ENCODE results near the gene CPNE7. TPM values are rescaled to one million over a fixed set of nuclear protein-coding genes. Genes with fewer than 3 reads are reported as not detected.

CPNE7 gene
- total and polyA plus RNA-seq, 2 of the 4 experiments (the other 2 are of a cell fraction) = 5.4 to 17.4 TPM

DNA sequence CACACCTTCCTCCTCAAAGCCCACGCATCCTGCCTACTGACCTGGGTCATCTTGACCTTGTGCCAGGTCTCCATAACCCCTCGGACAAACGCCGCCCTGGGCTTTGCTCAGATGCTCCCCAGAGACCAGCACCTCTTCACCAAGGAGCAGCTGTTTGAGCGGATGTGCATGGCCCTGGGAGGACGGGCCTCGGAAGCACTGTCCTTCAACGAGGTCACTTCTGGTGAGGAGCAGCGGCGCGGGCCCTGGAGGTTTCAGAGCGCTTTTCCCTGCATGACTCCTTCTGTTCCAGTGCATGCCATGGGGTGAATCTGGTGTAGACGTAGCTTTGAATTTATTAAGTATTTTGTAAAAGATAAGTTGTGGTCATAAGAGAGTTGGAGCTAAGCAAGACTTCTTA lies 22.6 kb upstream of the CPNE7 start:
- 0 out of 2 replicates have a peak, but pooled peaks cover 1% of the 10 kb centered on the region for H3K4me1 ChIP-seq (ENCODE audit: control insufficient read depth, insufficient read depth, low read length)
- H3K36me3 ChIP-seq (ENCODE audit: control insufficient read depth, insufficient read depth, low read length) = peaks cover 57% of the 10 kb centered on the region
- H2AK5ac ChIP-seq (ENCODE audit: low read depth, low read length) = no peak overlapping the region
- no peak overlapping the region for H2BK120ac ChIP-seq (ENCODE audit: low read depth, low read length)
- H3K9me1 ChIP-seq (ENCODE audit: insufficient read depth, low read length) = no peaks in the 10 kb centered on the region
- no peak for TF ChIP-seq ELK1 (IDR thresholded peaks at IDR 0.05; ENCODE audit: borderline replicate concordance, low read depth, low read length)
- no peak for TF ChIP-seq FOS (IDR thresholded peaks at IDR 0.05; ENCODE audit: low read depth, low read length)
- no peak for TF ChIP-seq NFE2L2 (IDR thresholded peaks at IDR 0.05; ENCODE audit: low read depth, low read length)
- no peak for TF ChIP-seq USF2 (IDR thresholded peaks at IDR 0.05; ENCODE audit: low read depth, low read length)
- TF ChIP-seq BHLHE40 (IDR thresholded peaks at IDR 0.05; ENCODE audit: low read depth, low read length) = no peak
- no peak for TF ChIP-seq RCOR1 (IDR thresholded peaks at IDR 0.05; ENCODE audit: insufficient replicate concordance, low read length)
- no peak for TF ChIP-seq CEBPB (IDR thresholded peaks at IDR 0.05; ENCODE audit: low read depth, low read length)
- no peaks in the 10 kb centered on the region for H3K9me3 ChIP-seq (ENCODE audit: control insufficient read depth, insufficient read depth, low read length)
- 100% methylated on average over 3 of the region's 13 CpGs; no CpG with 5 or more reads in 1 of the 2 experiments for WGBS, 2 experiments (ENCODE audit: extremely low coverage in 2 of 2, insufficient read length in 1 of 2)
- no peak overlapping the region for H2BK15ac ChIP-seq (ENCODE audit: low read depth, low read length)
- intact Hi-C loops (cut with micrococcal nuclease) (no loop called here), in situ Hi-C loops (cut with MboI; ENCODE audit: low sequenced_read_pairs) (no loop called here), dilution Hi-C loops (cut with HindIII; ENCODE audit: low sequenced_read_pairs, unreplicated experiment) (no loop called here)
- no peak overlapping the region for H4K91ac ChIP-seq (ENCODE audit: insufficient read depth, low read depth, low read length)
- POLR2A ChIA-PET (ENCODE audit: unreplicated experiment) = no interaction called here
- H3K9ac ChIP-seq (ENCODE audit: low read depth, low read length) = no peak overlapping the region
- H3K4me3 ChIP-seq (ENCODE audit: insufficient read depth, low read depth, low read length) = no peak overlapping the region
- no peak overlapping the region for H4K5ac ChIP-seq (ENCODE audit: low read depth, low read length)
- CTCF ChIA-PET = no interaction called here
- H3K56ac ChIP-seq (ENCODE audit: extremely low read depth, insufficient read depth, low read length) = no peak overlapping the region
- DNase-seq (no peak), ATAC-seq (ENCODE audit: low read depth) (no peak)
- no peak overlapping the region for H2BK20ac ChIP-seq (ENCODE audit: low read depth, low read length)
- H3K4me2 ChIP-seq (ENCODE audit: low read depth, low read length) = no peak overlapping the region
- peaks cover 3% of the 10 kb centered on the region; the same call in 1 of the 2 replicates for H4K20me1 ChIP-seq (ENCODE audit: insufficient read depth, low read length)
- H3K79me1 ChIP-seq (ENCODE audit: low read depth in 1 of 2, low read length in 2 of 2) = peaks cover 2 to 24% of the 10 kb centered on the region in 2 experiments; a peak in 1 of 4 replicates
- no peak overlapping the region for H3K23ac ChIP-seq (ENCODE audit: low read depth, low read length)
- H3K27me3 ChIP-seq (ENCODE audit: control insufficient read depth, insufficient read depth, low read length) = no peaks in the 10 kb centered on the region
- no peak overlapping the region for H2BK5ac ChIP-seq (ENCODE audit: low read depth, low read length, poor library complexity, severe bottlenecking)
- no peak overlapping the region for H3K4ac ChIP-seq (ENCODE audit: low read depth, low read length)
- no TSS peak for BruUV-seq (replicated peaks)
- H4K8ac ChIP-seq (ENCODE audit: low read depth in 2 of 2, low read length in 2 of 2) = no peak overlapping the region
- H2AFZ ChIP-seq (replicated peaks; ENCODE audit: low read length, poor library complexity) = no peak overlapping the region
- no peak overlapping the region for H3K14ac ChIP-seq (replicated peaks; ENCODE audit: low read depth, low read length)
- no peak overlapping the region for H3K18ac ChIP-seq (ENCODE audit: low read depth, low read length)
- H2AK9ac ChIP-seq (replicated peaks; ENCODE audit: low read depth, low read length, poor library complexity) = no peak overlapping the region
- H3K27ac ChIP-seq (ENCODE audit: insufficient read depth, low read length) = no peak overlapping the region
